NCI-H2227 (cell line): ENCODE data around the gene BTBD6.
"Not testable (repeated sequence)": the region's sequence is repeated elsewhere in the genome, so short reads cannot be mapped to it uniquely, and the experiment has no call there.

Experiments
- DNase-seq: peaks from one replicate; lab custom pipeline; 2025; ENCODE audit not compliant: unreplicated experiment; lab: John Stamatoyannopoulos, UW

The BTBD6 gene

GRCh38 chr14:105292826-105293711 is 44.7 kb downstream of the BTBD6 start:
- no peak for DNase-seq

- DNase-seq: peak; percentile 71
Measured at GRCh38 chr14:105294142-105294597, 45.8 kb downstream of the BTBD6 start.

- not testable (repeated sequence) for DNase-seq
Measured at GRCh38 chr14:105297311-105297710, 49.0 kb downstream of the BTBD6 start.

GRCh38 chr14:105299654-105300541 is 51.6 kb downstream of the BTBD6 start:
- DNase-seq: peak; percentile 66
